Upper lobe of right lung (tissue), 1 donor: ENCODE results near the gene MAN1C1. TPM values are rescaled to one million over a fixed set of nuclear protein-coding genes. Genes with fewer than 3 reads are reported as not detected.
A peak's percentile ranks its signal among the peaks of the same experiment; 100 is the strongest.

Experiments
- ATAC-seq: fragments of 200-7000 bp; cut with Tn5 transposase; one replicate; pipeline ENCODE4 v1.9.1; 2020; ENCODE audit warnings: mild to moderate bottlenecking, moderate library complexity
- DNase-seq: peaks from one replicate; pipeline ENCODE4 v3.0.0-alpha.2; 2020
- H3K27ac ChIP-seq: fragments of 200-600 bp; one replicate; pipeline ENCODE4 v1.8.0; 2022
- H3K27me3 ChIP-seq: fragments of 200-600 bp; one replicate; pipeline ENCODE4 v1.8.0; 2022; ENCODE audit warnings: mild to moderate bottlenecking
- H3K36me3 ChIP-seq: fragments of 200-600 bp; one replicate; pipeline ENCODE4 v1.8.0; 2022
- H3K4me1 ChIP-seq: fragments of 200-600 bp; one replicate; pipeline ENCODE4 v1.8.0; 2022
- H3K4me3 ChIP-seq: fragments of 200-600 bp; one replicate; pipeline ENCODE4 v1.8.0; 2022; ENCODE audit warnings: mild to moderate bottlenecking
- H3K9me3 ChIP-seq: fragments of 200-600 bp; one replicate; pipeline ENCODE4 v1.8.0; 2022
- CTCF ChIP-seq: fragments of 200-600 bp; IDR thresholded peaks from one replicate; pipeline ENCODE4 v1.8.0; 2022; ENCODE audit warnings: antibody characterized with exemption
- intact Hi-C: fragments of 100-400 bp; cut with DNase I; formaldehyde crosslinking; loops from one replicate; pipeline ENCODE4 v1.11.0; 2022
- total RNA-seq: library from RNA; stranded (reverse); fragmentation: NEBNext Ultra II Directional; extraction: Animal tissue kit (Norgen Biotek cat#: 25700); gene quantifications from one replicate; pipeline ENCODE4 v1.2.1, GENCODE V29; 2021
- donor health status: DM: no; HTN: yes; CAD: no; lungs with severe emphysema.

MAN1C1 gene
- total RNA-seq, 1 donor from 2014 or later: 19.7 TPM

DNA sequence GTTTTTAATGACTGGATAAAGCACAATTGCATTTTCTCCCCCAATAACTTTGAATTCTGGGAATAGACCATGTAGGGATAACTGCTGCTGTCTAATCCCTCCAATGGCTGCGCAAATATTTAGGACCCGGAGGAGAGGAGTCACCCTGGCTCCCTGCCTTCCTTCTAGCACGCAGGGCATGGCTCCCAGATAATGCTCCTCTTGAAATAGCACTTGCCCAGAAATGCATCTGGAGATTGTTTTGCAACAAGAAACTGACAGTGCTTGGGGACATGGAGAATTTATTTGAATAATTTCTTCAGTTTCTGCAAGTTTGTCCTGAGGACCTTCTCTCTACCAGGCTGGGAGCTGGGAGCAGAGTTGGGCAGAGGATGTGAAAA lies 83.5 kb downstream of the MAN1C1 start:
- Histone ChIP-seq H3K4me3 (no peak overlapping the region), H3K27me3 (no peaks in the 10 kb centered on the region), H3K36me3 (no peaks in the 10 kb centered on the region), H3K4me1 (peaks cover 50% of the 10 kb centered on the region), H3K27ac (peak overlapping the region; percentile 73), H3K9me3 (no peaks in the 10 kb centered on the region)
- DNase-seq (no peak), ATAC-seq (peak; percentile 9)
- TF ChIP-seq CTCF: no peak
- intact Hi-C loops: no loop called here

- intact Hi-C loops: no loop called here
- Histone ChIP-seq H3K9me3 (no peaks in the 10 kb centered on the region), H3K27ac (peak overlapping the region; percentile 38), H3K4me1 (peaks cover 47% of the 10 kb centered on the region), H3K4me3 (no peak overlapping the region), H3K36me3 (no peaks in the 10 kb centered on the region), H3K27me3 (no peaks in the 10 kb centered on the region)
- ATAC-seq: no peak
- DNase-seq: no peak
- no peak for TF ChIP-seq CTCF
Measured at GRCh38 chr1:25700626-25701025, 84.0 kb downstream of the MAN1C1 start.

DNA sequence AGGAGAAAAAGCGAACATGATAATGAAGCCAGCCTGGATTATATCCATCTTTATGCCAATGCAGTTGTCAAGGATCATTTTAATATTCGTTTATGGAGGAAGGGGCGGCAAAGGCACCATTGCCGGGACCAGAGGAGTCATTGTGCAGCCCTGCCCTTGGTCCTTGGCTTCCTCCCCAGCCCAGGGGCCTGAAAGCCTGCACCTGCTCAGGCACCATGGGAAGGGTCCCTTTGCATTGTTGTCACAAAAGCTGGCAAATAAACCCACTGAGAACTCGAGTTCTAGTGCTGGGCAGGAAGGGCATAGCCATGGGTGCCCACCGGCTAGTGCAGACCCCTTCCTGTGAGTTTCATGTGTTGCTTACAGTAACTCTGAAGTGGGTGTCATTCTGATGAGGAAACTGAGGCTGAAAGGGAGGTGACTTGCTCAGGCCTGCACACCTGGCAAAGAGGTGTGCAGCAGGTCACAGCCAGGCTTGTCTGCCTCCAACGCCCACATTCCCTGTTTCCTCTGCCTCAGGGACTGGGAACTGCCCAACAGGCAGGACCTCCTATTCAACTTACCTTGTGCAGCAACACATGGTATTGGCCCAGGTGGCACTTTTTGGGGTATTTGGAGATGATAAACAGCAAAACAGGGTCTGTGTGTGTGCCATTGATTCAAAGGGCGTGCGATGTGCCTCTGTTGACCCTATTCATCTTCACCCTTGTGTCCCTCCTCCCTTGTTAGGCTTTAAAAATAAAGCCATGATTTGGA lies 84.6 kb downstream of the MAN1C1 start:
- TF ChIP-seq CTCF: no peak
- Histone ChIP-seq H3K4me3 (no peak overlapping the region), H3K27me3 (no peaks in the 10 kb centered on the region), H3K36me3 (no peaks in the 10 kb centered on the region), H3K27ac (peak overlapping the region; percentile 38), H3K4me1 (peaks cover 46% of the 10 kb centered on the region), H3K9me3 (no peaks in the 10 kb centered on the region)
- ATAC-seq (no peak), DNase-seq (no peak)
- intact Hi-C loops: no loop called here

DNA sequence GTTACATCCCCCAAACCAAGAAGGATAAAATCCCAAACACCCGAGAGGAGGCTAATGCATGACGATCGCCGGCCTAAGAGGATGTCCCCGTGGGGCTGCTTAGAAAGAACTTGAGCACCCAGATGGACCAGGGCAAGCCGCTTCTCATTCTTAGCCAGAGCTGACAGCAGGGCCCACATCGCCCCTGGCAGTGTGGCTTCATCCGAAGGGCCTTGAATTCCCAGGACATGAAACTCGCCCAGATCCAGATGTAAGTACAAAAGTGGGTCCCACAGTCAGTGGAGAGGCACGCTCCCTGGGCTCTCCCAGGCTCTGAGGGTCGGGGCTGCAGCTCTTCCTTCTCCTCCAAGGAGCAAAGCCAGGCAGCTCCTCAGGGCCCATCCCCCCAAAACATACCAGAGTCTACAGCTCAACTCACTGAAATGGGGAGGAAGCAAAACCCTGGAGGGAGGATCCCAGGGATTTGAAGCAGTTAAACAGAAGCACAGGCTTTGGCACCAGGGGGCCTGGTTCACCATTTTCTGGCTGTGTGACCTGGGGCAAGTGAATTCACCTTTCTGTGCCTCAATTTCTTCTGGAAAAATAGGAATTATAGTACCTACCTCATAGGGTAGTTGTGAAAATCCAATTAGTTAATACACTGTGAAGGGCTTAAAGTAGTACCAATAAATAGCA lies 85.6 kb downstream of the MAN1C1 start:
- TF ChIP-seq CTCF: no peak
- intact Hi-C loops: no loop called here
- no peak for DNase-seq
- H3K27ac ChIP-seq: no peak overlapping the region
- H3K9me3 ChIP-seq: no peaks in the 10 kb centered on the region
- no peak for ATAC-seq
- peaks cover 42% of the 10 kb centered on the region for H3K4me1 ChIP-seq
- H3K27me3 ChIP-seq: no peaks in the 10 kb centered on the region
- H3K36me3 ChIP-seq: no peaks in the 10 kb centered on the region
- no peak overlapping the region for H3K4me3 ChIP-seq

GRCh38 chr1:25703041-25703440 lies 86.5 kb downstream of the MAN1C1 start:
- H3K36me3 ChIP-seq: no peaks in the 10 kb centered on the region
- intact Hi-C loops: no loop called here
- ATAC-seq (no peak), DNase-seq (no peak)
- H3K4me3 ChIP-seq: no peak overlapping the region
- peaks cover 45% of the 10 kb centered on the region for H3K4me1 ChIP-seq
- TF ChIP-seq CTCF: no peak
- H3K27me3 ChIP-seq: no peaks in the 10 kb centered on the region
- no peaks in the 10 kb centered on the region for H3K9me3 ChIP-seq
- H3K27ac ChIP-seq: no peak overlapping the region
